Psoas muscle (tissue), 8 donors: ENCODE results near the gene FARP1. TPM values are rescaled to one million over a fixed set of nuclear protein-coding genes. Genes with fewer than 3 reads are reported as not detected.
A peak's percentile ranks its signal among the peaks of the same experiment; 100 is the strongest.

ENCODE experiments used
- ATAC-seq, 4 donors: fragments of 200-7000 bp; cut with Tn5 transposase; one replicate each; pipeline ENCODE4 v1.9.1; 2020; ENCODE audit warnings: moderate library complexity in 3 of 4, mild to moderate bottlenecking in 2 of 4
- DNase-seq, 2 donors: peaks; one replicate each; pipeline ENCODE4 v3.0.0-alpha.2; 2020
- H3K27ac ChIP-seq: fragments of 200-600 bp; one replicate; pipeline ENCODE4 v1.8.0; 2022
- H3K27me3 ChIP-seq, 3 donors: fragments of 200-600 bp in 1 of 3; one replicate each; pipeline versions ENCODE4 v1.6.1 to v1.8.0; 2013 to 2022; ENCODE audit warnings: low read length in 2 of 3, mild to moderate bottlenecking in 2 of 3, moderate library complexity in 1 of 3; ENCODE audit not compliant: insufficient read depth in 3 of 3
- H3K36me3 ChIP-seq, 2 donors: fragments of 200-600 bp in 1 of 2; one replicate each; pipeline versions ENCODE4 v1.6.1 to v1.8.0; 2013 to 2022; ENCODE audit warnings: low read depth in 1 of 2, mild to moderate bottlenecking in 1 of 2, moderate library complexity in 1 of 2; ENCODE audit not compliant: insufficient read depth in 1 of 2
- H3K4me1 ChIP-seq: fragments of 200-600 bp; one replicate; pipeline ENCODE4 v1.8.0; 2022
- H3K4me3 ChIP-seq: fragments of 200-600 bp; one replicate; pipeline ENCODE4 v1.8.0; 2022; ENCODE audit warnings: mild to moderate bottlenecking
- H3K9me3 ChIP-seq: fragments of 200-600 bp; one replicate; pipeline ENCODE4 v1.8.0; 2022
- WGBS, 3 donors: extraction: QIAGEN DNeasy Blood & Tissue Kit; methylation state at CpG; one replicate each; pipeline versions ENCODE4 v1.1.6 to v1.1.7; 2013; 5-methylcytosine and 5-hydroxymethylcytosine counted together
- intact Hi-C, 2 donors: fragments of 100-400 bp; cut with DNase I; formaldehyde crosslinking; loops; one replicate each; pipeline versions ENCODE4 v1.11.0 to v1.14.2; 2022
- polyA plus RNA-seq, 3 donors: library from polyadenylated mRNA; stranded (reverse); fragments of 200-250 nt; gene quantifications; one replicate each; pipeline ENCODE4 v1.2.3, GENCODE V29; 2013
- total RNA-seq, 4 donors: library from RNA; stranded (reverse); fragmentation: NEBNext Ultra II Directional in 2 of 4; extraction: Animal tissue kit (Norgen Biotek cat#: 25700) in 2 of 4; gene quantifications; one replicate each; pipeline versions ENCODE4 v1.2.1 to v1.2.4, GENCODE V29; 2021 to 2023
- TF ChIP-seq, protein P1 (sequence below): fragments of 200-600 bp; IDR thresholded peaks from one replicate; pipeline ENCODE4 v1.8.0; 2022; ENCODE audit warnings: antibody characterized with exemption
- donor health status: healthy with polysubstance abuse.
- donor health status: DM: no; HTN: no; CAD: no; lungs with moderate emphysema.
- donor health status: Bipolar disorder and iron deficiency.
- donor health status: healthy.
- donor health status: DM: yes; HTN: yes; CAD: no.
- donor health status: DM: no; HTN: no; CAD: no.
- donor health status: DM: no; HTN: no; CAD: no.
- donor health status: DM: yes; HTN: yes; CAD: no.

Gene FARP1
- total and polyA plus RNA-seq, 7 donors = 5.7 to 19.4 (median 9.2) TPM

DNA sequence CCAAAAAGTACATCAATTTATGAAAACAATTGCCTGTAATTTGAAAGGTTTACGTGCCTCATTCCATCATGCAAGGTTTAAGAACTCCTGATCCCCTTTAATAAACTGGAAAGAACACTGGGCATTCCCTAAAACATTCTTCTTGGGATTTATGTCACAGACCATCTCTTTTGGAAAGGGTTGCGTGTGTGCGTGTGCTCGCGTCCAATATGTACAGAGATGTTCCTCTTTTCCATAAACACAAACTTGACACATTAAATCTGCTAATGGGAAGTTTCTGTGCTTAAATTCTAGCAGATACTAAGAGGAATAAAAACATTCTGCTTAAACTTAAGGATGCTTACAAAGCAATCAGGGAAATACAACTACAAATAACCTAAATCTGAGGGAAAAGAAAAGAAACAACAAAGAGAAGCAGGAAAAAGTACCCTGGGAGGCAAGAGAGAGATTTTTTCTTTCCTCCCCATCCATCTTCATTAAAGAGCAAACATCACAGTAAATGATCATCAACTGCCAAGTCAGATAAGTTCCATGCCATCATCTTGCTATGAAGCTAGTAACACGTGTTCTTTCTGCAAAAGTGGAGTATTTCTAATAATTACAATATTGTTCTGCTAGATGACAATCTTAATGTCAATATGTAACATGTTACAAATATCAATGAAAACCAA, 350.3 kb downstream of the FARP1 start:
- ATAC-seq (no peak), DNase-seq (no peak)
- intact Hi-C loops = no loop called here
- Histone ChIP-seq H3K27ac (no peak overlapping the region), H3K27me3 (no peaks in the 10 kb centered on the region), H3K4me1 (peaks cover 47% of the 10 kb centered on the region), H3K9me3 (no peaks in the 10 kb centered on the region), H3K4me3 (no peak overlapping the region), H3K36me3 (no peaks in the 10 kb centered on the region)
- WGBS, 3 donors = 77 to 88% (median 82%) methylated on average over 6 of the region's 6 CpGs
- TF ChIP-seq, protein P1, sequence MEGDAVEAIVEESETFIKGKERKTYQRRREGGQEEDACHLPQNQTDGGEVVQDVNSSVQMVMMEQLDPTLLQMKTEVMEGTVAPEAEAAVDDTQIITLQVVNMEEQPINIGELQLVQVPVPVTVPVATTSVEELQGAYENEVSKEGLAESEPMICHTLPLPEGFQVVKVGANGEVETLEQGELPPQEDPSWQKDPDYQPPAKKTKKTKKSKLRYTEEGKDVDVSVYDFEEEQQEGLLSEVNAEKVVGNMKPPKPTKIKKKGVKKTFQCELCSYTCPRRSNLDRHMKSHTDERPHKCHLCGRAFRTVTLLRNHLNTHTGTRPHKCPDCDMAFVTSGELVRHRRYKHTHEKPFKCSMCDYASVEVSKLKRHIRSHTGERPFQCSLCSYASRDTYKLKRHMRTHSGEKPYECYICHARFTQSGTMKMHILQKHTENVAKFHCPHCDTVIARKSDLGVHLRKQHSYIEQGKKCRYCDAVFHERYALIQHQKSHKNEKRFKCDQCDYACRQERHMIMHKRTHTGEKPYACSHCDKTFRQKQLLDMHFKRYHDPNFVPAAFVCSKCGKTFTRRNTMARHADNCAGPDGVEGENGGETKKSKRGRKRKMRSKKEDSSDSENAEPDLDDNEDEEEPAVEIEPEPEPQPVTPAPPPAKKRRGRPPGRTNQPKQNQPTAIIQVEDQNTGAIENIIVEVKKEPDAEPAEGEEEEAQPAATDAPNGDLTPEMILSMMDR = no peak

DNA sequence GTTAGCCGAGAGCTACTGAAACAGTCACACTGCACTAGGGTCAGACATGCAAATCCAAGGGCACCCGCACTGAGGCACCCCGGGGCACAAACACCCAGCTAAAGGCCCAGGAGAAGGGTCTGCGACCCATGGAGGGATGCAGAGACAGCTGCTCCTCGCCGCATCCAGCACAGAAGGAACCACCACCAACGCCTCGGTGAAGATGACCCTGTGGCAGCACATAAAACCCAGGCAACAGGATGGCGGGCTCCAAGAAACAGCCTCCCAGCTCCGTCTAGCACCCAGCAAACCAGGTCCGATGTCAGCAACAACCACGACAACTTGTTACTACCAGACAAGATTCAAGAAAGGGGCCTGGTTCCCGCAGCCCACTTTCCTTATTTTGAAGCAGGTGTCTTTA, 351.9 kb downstream of the FARP1 start:
- Histone ChIP-seq H3K9me3 (no peaks in the 10 kb centered on the region), H3K27ac (no peak overlapping the region), H3K4me1 (peaks cover 38% of the 10 kb centered on the region), H3K27me3 (no peaks in the 10 kb centered on the region), H3K36me3 (no peaks in the 10 kb centered on the region), H3K4me3 (no peak overlapping the region)
- WGBS, 3 donors = 74 to 89% (median 84%) methylated on average over 13 of the region's 13 CpGs
- DNase-seq (no peak), ATAC-seq (no peak)
- TF ChIP-seq, protein P1 = no peak
- intact Hi-C loops = no loop called here

DNA sequence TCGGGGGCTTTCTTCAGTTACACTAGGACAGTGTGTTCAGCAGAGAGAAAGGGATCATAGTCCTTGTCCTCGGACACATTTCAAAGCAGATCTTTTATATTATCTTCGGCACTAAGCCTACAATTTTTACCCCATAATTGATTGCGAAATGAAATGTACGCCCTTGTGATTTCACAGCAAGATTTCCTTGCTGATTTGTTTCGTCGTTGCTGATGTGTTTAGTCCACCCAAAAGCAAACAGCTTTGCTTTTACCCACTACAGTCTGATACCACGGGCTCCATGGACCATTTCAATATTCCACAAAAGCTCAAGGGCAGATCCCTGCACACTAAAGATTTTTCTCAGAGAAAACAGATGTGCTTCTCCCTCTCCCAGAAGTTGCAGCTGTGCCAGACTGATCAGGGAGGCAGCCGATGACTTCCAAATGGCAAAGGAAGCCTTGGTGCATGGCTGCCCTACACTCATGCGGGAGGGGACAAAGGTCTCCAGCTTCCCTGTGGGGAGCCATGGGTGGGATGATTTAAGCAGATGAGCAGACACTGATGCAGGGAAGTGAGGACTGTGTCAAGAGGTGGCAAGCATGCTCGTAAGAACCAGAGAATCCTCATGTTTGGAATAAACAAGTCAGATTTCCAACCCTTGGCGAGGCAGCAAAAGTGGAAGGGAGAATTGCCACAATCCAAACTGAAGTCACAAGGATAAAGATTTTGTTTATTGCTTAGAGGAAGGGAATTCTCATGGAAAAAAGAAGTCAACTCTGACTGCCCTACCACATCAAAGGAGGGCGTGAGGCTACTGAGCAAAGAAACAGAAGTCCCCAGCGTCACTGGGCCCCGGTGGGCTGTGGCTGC, 353.0 kb downstream of the FARP1 start:
- no peak overlapping the region for H3K4me3 ChIP-seq
- DNase-seq = peak; percentile 70 to 83
- TF ChIP-seq, protein P1 = no peak
- peak; percentile 29 to 72 (median 50) for ATAC-seq
- no peaks in the 10 kb centered on the region for H3K9me3 ChIP-seq
- H3K4me1 ChIP-seq = peaks cover 33% of the 10 kb centered on the region
- 35 to 53% (median 38%) methylated on average over 15 of the region's 15 CpGs for WGBS, 3 donors
- H3K27me3 ChIP-seq = no peaks in the 10 kb centered on the region
- no peaks in the 10 kb centered on the region for H3K36me3 ChIP-seq
- intact Hi-C loops = no loop called here
- peak overlapping the region; percentile 38 for H3K27ac ChIP-seq

DNA sequence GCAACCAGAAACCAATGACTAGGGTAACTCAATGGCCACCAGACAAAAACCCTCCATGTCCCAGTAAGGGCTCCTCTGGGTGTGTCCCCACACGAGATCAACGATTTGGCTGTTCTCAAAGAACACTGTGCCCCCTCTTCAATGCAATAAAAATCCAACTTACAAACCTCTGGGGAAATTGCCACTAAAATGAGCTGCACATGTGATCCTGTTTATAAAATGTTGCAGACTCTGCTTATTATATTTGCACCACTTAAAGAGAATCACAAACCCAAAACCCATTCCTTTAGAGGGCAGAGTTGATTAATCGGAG, 353.5 kb downstream of the FARP1 start:
- Histone ChIP-seq H3K4me1 (peaks cover 33% of the 10 kb centered on the region), H3K36me3 (no peaks in the 10 kb centered on the region), H3K9me3 (no peaks in the 10 kb centered on the region), H3K27me3 (no peaks in the 10 kb centered on the region), H3K27ac (no peak overlapping the region), H3K4me3 (no peak overlapping the region)
- DNase-seq (no peak), ATAC-seq (peak in 1 of 4 donors; percentile 29)
- intact Hi-C loops = no loop called here
- 21 to 47% (median 30%) methylated on average over 3 of the region's 3 CpGs for WGBS, 3 donors
- TF ChIP-seq, protein P1 = no peak
